Epithelial cell of prostate (primary cell): ENCODE results near the gene RPS6KA1.

Experiments
- DNase-seq: peaks from one replicate; pipeline ENCODE4 v3.0.0-alpha.2; 2011; ENCODE audit warnings: low read depth, low spot score
- H3K27ac ChIP-seq: fragments of 450-650 bp; 2 replicates; pipeline ENCODE4 v1.5.1; 2017; ENCODE audit warnings: mild to moderate bottlenecking

Gene RPS6KA1

GRCh38 chr1:26550946-26551345 lies 21.4 kb downstream of the RPS6KA1 start:
- H3K27ac ChIP-seq, result no peak overlapping the region
- DNase-seq, result no peak

GRCh38 chr1:26552720-26553119 lies 23.2 kb downstream of the RPS6KA1 start:
- no peak overlapping the region for H3K27ac ChIP-seq
- no peak for DNase-seq

GRCh38 chr1:26553942-26554682 lies 24.6 kb downstream of the RPS6KA1 start:
- no peak for DNase-seq
- H3K27ac ChIP-seq, result no peak overlapping the region

GRCh38 chr1:26554781-26555180 lies 25.2 kb downstream of the RPS6KA1 start:
- DNase-seq, result no peak
- H3K27ac ChIP-seq, result no peak overlapping the region

- H3K27ac ChIP-seq, result no peak overlapping the region
- no peak for DNase-seq
Observed at GRCh38 chr1:26555550-26555981, 26.0 kb downstream of the RPS6KA1 start.

- no peak overlapping the region for H3K27ac ChIP-seq
- DNase-seq, result no peak
Observed at GRCh38 chr1:26556111-26556510, 26.6 kb downstream of the RPS6KA1 start.

GRCh38 chr1:26557008-26557407 lies 27.4 kb downstream of the RPS6KA1 start:
- H3K27ac ChIP-seq, result no peak overlapping the region
- DNase-seq, result no peak

GRCh38 chr1:26558685-26559048 lies 29.1 kb downstream of the RPS6KA1 start:
- H3K27ac ChIP-seq, result no peak overlapping the region
- no peak for DNase-seq

GRCh38 chr1:26560403-26560780 lies 30.8 kb downstream of the RPS6KA1 start:
- H3K27ac ChIP-seq, result no peak overlapping the region
- DNase-seq, result no peak

GRCh38 chr1:26570287-26570686 lies 40.7 kb downstream of the RPS6KA1 start:
- DNase-seq, result no peak
- H3K27ac ChIP-seq, result no peak overlapping the region

GRCh38 chr1:26571381-26571780 lies 41.8 kb downstream of the RPS6KA1 start:
- no peak overlapping the region for H3K27ac ChIP-seq
- no peak for DNase-seq

- H3K27ac ChIP-seq, result no peak overlapping the region
- no peak for DNase-seq
Observed at GRCh38 chr1:26574018-26574417, 44.5 kb downstream of the RPS6KA1 start.

- no peak for DNase-seq
- H3K27ac ChIP-seq, result no peak overlapping the region
Observed at GRCh38 chr1:26574719-26575251, 45.2 kb downstream of the RPS6KA1 start.

GRCh38 chr1:26575348-26575747 lies 45.8 kb downstream of the RPS6KA1 start:
- no peak overlapping the region for H3K27ac ChIP-seq
- DNase-seq, result no peak

- DNase-seq, result no peak
- no peak overlapping the region for H3K27ac ChIP-seq
Observed at GRCh38 chr1:26578167-26578566, 48.6 kb downstream of the RPS6KA1 start.

GRCh38 chr1:26579681-26580111 lies 50.1 kb downstream of the RPS6KA1 start:
- no peak for DNase-seq
- no peak overlapping the region for H3K27ac ChIP-seq

GRCh38 chr1:26580116-26580515 lies 50.6 kb downstream of the RPS6KA1 start:
- no peak overlapping the region for H3K27ac ChIP-seq
- DNase-seq, result no peak

- no peak for DNase-seq
- H3K27ac ChIP-seq, result no peak overlapping the region
Observed at GRCh38 chr1:26581287-26581651, 51.7 kb downstream of the RPS6KA1 start.

GRCh38 chr1:26582053-26582835 lies 52.7 kb downstream of the RPS6KA1 start:
- no peak overlapping the region for H3K27ac ChIP-seq

GRCh38 chr1:26582836-26583460 lies 53.4 kb downstream of the RPS6KA1 start:
- no peak for DNase-seq
- no peak overlapping the region for H3K27ac ChIP-seq

More at GRCh38 chr1:26582053-26582835, 52.7 kb downstream of the RPS6KA1 start:
- no peak for DNase-seq
